CD4-positive, alpha-beta T cell treated with Interleukin-1 beta for 1 hour (primary cell): ENCODE results near the gene BTBD7.

Experiments
- DNase-seq, 2 donors: peaks; one replicate each; pipeline ENCODE4 v3.0.0-alpha.2; 2020 to 2022

The BTBD7 gene

GRCh38 chr14:93301821-93302447 lies 30.9 kb downstream of the BTBD7 start:
- no peak for DNase-seq

- no peak for DNase-seq
Measured at GRCh38 chr14:93299866-93300265, 33.0 kb downstream of the BTBD7 start.

GRCh38 chr14:93299416-93299815 lies 33.4 kb downstream of the BTBD7 start:
- no peak for DNase-seq

- DNase-seq = no peak
Measured at GRCh38 chr14:93295541-93296220, 37.2 kb downstream of the BTBD7 start.

- no peak for DNase-seq
Measured at GRCh38 chr14:93286212-93286890, 46.5 kb downstream of the BTBD7 start.

GRCh38 chr14:93285044-93285443 lies 47.8 kb downstream of the BTBD7 start:
- DNase-seq = no peak

GRCh38 chr14:93281937-93282336 lies 50.9 kb downstream of the BTBD7 start:
- no peak for DNase-seq

- no peak for DNase-seq
Measured at GRCh38 chr14:93280743-93281142, 52.1 kb downstream of the BTBD7 start.

- no peak for DNase-seq
Measured at GRCh38 chr14:93276031-93276716, 56.7 kb downstream of the BTBD7 start.

- no peak for DNase-seq
Measured at GRCh38 chr14:93274055-93274806, 58.6 kb downstream of the BTBD7 start.

GRCh38 chr14:93271111-93271510 lies 61.7 kb downstream of the BTBD7 start:
- DNase-seq = no peak

- DNase-seq = no peak
Measured at GRCh38 chr14:93269341-93270068, 63.3 kb downstream of the BTBD7 start.

- no peak for DNase-seq
Measured at GRCh38 chr14:93268406-93268805, 64.4 kb downstream of the BTBD7 start.

- no peak for DNase-seq
Measured at GRCh38 chr14:93267149-93267711, 65.6 kb downstream of the BTBD7 start.

GRCh38 chr14:93266127-93266526 lies 66.7 kb downstream of the BTBD7 start:
- DNase-seq = no peak

GRCh38 chr14:93263416-93263815 lies 69.4 kb downstream of the BTBD7 start:
- DNase-seq = no peak

GRCh38 chr14:93262446-93262845 lies 70.4 kb downstream of the BTBD7 start:
- no peak for DNase-seq

- no peak for DNase-seq
Measured at GRCh38 chr14:93249128-93249831, 83.6 kb downstream of the BTBD7 start.

GRCh38 chr14:93246534-93246933 lies 86.3 kb downstream of the BTBD7 start:
- DNase-seq = no peak

- no peak for DNase-seq
Measured at GRCh38 chr14:93245764-93246420, 86.9 kb downstream of the BTBD7 start.

- DNase-seq = no peak
Measured at GRCh38 chr14:93240678-93241000, 92.2 kb downstream of the BTBD7 start.
